DMS 273 treated with DMSO at 0.1 percent for 48 hours (cell line): ENCODE results near the gene CDADC1.
"Not testable (repeated sequence)": the region's sequence is repeated elsewhere in the genome, so short reads cannot be mapped to it uniquely, and the experiment has no call there.

Experiments
- DNase-seq: peaks from one replicate; lab custom pipeline; 2025; lab: John Stamatoyannopoulos, UW

Gene CDADC1

GRCh38 chr13:49315756-49316482, 68.2 kb downstream of the CDADC1 start:
- DNase-seq, result no peak

GRCh38 chr13:49319551-49319950, 71.8 kb downstream of the CDADC1 start:
- no peak for DNase-seq

DNA sequence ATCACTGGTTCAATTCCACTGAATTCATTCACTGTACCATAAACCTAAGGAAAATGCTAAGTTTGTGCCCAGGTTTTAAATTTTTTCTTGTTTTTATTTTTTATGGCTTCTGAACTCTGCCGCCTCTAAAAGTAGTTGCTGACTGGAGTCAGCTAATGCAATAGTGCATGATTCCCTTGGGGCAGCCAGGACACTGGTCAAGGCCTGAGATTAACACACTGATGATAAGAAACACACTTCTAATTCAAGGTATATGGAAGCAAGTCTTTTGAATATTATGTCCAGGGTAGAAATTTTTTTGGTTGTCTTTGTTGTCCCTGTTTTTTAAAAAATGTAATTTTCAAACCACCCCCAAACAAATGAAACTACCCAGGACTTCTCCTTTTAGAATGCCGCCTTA, 72.2 kb downstream of the CDADC1 start:
- DNase-seq, result no peak

DNA sequence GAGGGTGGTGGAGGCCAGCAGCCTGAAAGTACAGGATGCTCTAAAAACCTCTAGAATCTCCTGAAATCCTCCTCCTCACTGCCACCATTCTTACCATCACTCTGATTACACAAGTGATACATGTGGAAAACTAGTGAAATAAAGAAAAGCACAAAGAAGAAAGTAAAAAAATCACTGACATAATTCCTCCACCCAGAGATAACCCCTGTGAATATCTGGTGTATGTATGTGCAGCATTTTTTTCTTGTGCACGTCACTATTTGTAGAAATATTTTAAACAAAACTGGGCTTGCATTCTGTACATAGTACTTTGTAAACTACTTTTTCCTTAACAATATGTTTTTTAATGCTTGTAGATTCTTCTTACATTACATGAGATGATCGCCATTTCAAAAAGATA, 73.2 kb downstream of the CDADC1 start:
- DNase-seq, result no peak

- DNase-seq, result no peak
Measured at GRCh38 chr13:49322702-49323101, 75.0 kb downstream of the CDADC1 start.

- DNase-seq, result no peak
Measured at GRCh38 chr13:49323344-49323743, 75.6 kb downstream of the CDADC1 start.

DNA sequence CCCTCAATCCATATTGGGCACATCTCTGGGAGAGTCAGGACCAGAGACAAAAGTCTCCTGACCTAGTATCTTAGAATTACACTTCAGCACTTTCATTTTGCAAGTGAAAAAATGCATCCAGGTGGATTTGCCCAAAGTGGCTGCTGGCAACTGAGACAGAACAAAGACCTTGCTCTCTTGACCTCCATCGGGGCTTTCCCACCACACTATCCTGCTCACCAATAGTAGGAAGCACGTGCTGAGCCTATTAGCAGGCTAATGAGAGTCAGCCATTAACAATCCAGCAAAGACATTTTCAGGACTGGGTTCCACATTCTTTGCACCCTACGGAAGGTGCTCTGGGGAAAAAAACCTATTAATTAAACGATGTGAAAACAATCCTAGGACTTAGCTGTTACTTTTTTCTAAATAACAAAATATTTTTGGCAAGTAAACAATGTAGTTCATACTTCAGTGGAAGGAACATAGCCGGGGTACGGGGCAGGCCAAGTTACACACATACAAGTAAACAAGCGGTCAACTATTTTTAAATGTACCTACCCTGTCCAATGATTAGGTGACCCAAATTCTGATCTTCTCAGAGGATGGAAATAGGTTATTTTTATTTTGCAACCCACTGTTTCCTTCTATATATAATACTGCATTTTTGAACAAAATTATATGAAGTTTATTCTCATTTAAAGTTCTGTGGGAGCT, 78.6 kb downstream of the CDADC1 start:
- no peak for DNase-seq

DNA sequence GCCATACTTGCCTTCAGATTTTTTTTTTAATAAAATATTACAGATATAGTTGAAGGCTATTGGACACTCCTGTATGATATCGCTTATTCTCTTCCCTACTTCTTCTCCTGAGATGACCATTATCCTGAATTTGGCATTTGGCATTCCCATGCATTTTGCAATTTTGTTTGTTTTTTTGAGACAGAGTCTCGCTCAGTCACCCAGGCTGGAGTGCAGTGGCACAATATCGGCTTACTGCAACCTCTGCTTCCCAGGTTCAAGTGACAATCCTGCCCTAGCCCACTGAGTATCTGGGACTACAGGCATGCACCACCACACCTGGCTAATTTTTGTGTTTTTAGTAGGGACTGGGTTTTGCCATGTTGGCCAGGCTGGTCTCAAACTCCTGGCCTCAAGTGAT, 79.4 kb downstream of the CDADC1 start:
- not testable (repeated sequence) for DNase-seq

DNA sequence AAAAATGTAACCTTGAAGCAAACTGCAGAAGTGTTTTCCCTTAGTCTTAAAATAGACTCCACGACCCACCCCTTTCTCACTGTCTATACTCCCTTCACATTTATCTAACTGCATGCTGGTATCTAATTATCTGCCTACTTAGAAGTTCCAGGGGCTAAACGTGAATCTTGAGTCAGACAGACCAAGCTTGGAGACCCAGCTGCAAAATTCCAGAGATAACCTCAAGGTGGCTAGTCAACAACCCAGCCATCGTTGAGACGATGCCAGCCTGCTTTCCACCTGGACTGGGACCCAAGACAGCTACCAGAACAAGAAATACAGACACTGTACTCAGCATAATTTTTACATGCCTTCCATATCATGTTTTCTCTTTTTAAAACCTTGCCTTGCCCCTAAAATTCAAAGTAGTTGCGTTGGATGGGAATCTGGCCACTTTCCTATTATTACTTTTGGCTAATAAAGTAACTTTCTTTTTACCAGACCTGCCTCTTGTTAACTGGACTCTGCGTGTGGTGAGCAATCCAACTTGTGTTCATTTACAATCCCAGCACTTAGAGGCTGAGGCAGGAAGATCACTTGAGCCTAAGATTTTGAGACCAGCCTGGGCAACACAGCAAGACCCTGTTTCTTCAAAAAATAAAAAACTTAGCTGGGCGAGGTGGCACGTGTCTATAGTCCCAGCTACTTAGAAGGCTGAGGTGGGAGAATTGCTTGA, 82.3 kb downstream of the CDADC1 start:
- DNase-seq, result no peak

DNA sequence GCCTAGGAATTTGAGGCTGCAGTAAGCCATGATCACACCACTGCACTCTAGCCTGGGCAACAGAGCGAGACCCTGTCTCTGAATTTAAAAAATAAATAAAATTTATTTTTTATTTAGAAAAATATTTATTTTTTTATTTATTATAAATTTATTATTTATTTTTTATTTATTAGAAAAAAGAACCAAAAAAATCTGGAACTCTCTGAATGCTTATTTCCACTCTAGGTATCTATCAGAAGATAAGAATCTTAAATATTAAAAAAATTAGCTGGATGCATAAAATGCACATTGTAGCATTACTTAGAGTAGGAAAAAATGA, 82.8 kb downstream of the CDADC1 start:
- no peak for DNase-seq

DNA sequence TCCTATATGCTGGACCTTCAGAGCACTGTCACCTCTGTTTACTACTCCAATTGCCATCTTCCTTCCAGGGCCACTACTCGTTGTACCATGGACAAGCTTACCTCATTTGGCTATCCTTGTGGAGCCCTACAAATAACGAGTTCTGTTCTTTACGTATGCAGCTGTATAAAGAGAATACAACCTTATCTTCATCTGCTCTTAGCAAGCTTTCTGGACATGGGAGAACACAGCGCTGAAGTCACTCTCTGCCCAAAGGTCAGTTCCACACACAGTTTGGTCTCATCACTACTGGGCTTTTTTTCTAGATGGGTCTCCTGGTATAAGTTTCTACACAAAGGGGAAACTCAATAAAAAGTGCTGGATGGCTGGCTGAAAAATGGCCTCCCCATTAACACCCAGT, 88.9 kb downstream of the CDADC1 start:
- no peak for DNase-seq

DNA sequence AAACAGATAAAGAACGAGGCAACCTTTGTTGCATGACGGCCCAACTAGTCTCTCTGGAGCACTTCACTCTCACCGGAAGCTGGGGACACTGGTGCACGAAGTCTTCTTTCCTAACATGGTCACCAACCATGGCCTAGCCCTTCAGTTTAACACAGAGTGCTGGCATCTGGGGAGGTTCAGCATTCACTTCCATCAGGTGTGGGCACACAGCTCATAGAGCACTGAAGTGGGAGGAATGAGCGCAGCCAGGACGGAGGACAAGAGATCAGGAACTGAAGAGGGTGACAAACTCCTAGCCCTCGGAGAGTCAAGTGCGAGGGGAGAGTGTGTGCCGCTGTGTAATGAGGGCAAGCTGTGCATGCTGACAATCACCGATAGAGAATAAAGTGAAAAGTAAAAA, 92.4 kb downstream of the CDADC1 start:
- no peak for DNase-seq

DNA sequence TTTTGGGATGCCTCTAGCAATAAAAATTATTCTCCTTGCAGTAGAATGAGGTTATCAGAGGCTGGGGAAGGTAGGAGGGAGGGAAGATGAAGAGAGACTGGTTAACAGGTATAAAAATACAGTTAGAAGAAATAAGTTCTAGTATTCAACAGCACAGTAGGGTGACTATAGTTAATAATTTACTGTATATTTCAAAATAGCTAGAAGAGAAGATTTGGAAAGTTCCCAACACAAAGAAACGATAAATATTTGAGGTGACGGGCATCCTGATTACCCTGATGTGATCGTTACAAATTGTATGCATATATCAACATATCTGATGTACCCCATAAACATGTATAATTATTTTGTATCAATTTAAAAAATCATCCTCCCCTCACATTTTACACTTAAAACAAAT, 93.8 kb downstream of the CDADC1 start:
- no peak for DNase-seq

DNA sequence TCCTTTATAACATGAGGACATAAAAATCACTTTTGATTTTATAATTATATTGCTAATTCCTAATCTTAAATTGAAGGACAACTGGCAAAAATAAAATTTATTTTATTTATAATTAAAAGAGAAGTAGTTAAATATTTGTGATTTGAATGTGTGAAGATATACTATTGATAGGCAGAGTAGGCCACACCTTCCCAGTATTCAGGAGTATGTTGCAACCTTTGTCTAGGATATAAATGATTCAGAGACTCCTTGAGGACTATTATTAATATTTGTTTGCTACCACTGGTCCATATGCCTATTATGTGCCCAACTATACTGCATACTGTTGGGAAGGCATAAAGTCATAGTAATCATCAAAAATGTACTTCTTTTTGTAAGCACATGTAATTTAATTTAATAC, 94.2 kb downstream of the CDADC1 start:
- DNase-seq, result no peak

DNA sequence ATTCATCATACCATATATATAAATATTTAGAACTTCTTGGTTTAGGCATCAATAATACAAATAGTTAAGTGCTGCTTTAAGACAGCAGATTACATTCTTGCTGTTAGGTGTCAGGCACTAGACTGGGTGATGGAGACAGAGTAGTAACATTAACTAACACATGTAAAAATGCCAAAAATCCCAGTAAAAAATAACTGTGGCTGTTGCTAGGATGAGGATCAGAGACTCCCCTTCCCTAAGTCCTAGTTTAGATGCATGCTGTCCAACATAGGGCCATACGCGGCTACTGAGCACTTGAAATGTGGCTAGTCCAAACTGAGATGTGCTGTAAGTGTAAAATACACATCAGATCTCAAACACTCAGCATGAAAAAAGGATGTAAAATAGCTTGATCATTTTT, 94.7 kb downstream of the CDADC1 start:
- no peak for DNase-seq
